Measurements from ENCODE around the gene PLPPR2.

DNA sequence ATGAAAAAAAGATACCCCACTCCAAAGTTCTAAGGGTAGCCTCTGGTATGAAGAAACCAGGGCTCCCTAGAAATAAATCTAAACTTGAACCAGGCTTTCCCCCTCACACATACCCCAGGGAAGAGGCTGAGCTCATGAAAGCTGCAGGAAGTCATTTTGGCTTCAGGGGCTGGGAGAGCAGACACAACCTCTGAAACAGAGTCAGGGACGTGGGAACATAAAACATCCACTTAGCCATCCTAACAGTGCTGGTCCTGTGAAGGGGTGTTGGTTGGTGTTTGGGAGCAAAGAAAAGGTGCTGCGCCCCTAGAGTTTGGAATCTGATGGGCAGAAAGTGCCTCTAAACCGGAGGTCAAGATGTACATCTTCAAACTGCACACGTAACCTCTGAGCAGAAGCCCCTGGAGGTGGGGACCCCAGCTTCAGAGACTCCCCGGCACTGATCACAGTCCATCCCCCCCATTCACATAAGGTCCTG is 31.6 kb upstream of the PLPPR2 start:
- TF ChIP-seq POLR2A (IDR thresholded peaks at IDR 0.05): no peak
- TF ChIP-seq, protein P1, sequence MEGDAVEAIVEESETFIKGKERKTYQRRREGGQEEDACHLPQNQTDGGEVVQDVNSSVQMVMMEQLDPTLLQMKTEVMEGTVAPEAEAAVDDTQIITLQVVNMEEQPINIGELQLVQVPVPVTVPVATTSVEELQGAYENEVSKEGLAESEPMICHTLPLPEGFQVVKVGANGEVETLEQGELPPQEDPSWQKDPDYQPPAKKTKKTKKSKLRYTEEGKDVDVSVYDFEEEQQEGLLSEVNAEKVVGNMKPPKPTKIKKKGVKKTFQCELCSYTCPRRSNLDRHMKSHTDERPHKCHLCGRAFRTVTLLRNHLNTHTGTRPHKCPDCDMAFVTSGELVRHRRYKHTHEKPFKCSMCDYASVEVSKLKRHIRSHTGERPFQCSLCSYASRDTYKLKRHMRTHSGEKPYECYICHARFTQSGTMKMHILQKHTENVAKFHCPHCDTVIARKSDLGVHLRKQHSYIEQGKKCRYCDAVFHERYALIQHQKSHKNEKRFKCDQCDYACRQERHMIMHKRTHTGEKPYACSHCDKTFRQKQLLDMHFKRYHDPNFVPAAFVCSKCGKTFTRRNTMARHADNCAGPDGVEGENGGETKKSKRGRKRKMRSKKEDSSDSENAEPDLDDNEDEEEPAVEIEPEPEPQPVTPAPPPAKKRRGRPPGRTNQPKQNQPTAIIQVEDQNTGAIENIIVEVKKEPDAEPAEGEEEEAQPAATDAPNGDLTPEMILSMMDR (IDR thresholded peaks at IDR 0.05 in 8 of 11, conservative IDR thresholded peaks at IDR 0.05 in 3 of 11): no peak
